Ascending aorta (tissue), 2 donors: ENCODE data around the gene ZDHHC7. TPM values are rescaled to one million over a fixed set of nuclear protein-coding genes. Genes with fewer than 3 reads are reported as not detected.

Experiments used
- DNase-seq, 2 donors: peaks; one replicate each; pipeline ENCODE4 v3.0.0-alpha.2; 2019; ENCODE audit warnings: low spot score in 2 of 2
- H3K27ac ChIP-seq, 2 donors: fragments of 200-600 bp; sonication (generic); one replicate each; pipeline ENCODE4 v1.5.1; 2016 to 2017; ENCODE audit warnings: mild to moderate bottlenecking in 1 of 2
- H3K27me3 ChIP-seq: fragments of 200-600 bp; sonication (generic); one replicate; pipeline ENCODE4 v1.5.1; 2017
- H3K36me3 ChIP-seq, 2 donors: fragments of 200-600 bp; sonication (generic); one replicate each; pipeline ENCODE4 v1.5.1; 2016
- H3K4me1 ChIP-seq, 2 donors: fragments of 200-600 bp; sonication (generic); one replicate each; pipeline ENCODE4 v1.5.1; 2016 to 2017; ENCODE audit warnings: mild to moderate bottlenecking in 1 of 2
- H3K4me3 ChIP-seq, 2 donors: fragments of 200-600 bp; sonication (generic); one replicate each; pipeline ENCODE4 v1.5.1; 2016 to 2017; ENCODE audit warnings: mild to moderate bottlenecking in 1 of 2
- H3K9me3 ChIP-seq, 2 donors: fragments of 200-600 bp; sonication (generic); one replicate each; pipeline ENCODE4 v1.5.1; 2016
- CTCF ChIP-seq, 3 experiments: fragments of 200-600 bp in 2 of 3; fragments of 450-650 bp in 1 of 3; sonication (generic) in 2 of 3; IDR thresholded peaks; one replicate each; pipeline ENCODE4 v1.5.1; 2016 to 2019; ENCODE audit warnings: antibody characterized with exemption in 3 of 3, mild to moderate bottlenecking in 1 of 3, moderate library complexity in 1 of 3
- intact Hi-C: fragments of 100-400 bp; cut with DNase I; formaldehyde crosslinking; loops from one replicate; pipeline ENCODE4 v1.15.1; 2023
- total RNA-seq: library from RNA; depleted of rRNA; stranded (reverse); fragments of >200 nt; gene quantifications from one replicate; pipeline ENCODE4 v1.1.0, GENCODE V29; 2016

The ZDHHC7 gene
- total RNA-seq, 1 donor from 2014 or later: 70.7 TPM

GRCh38 chr16:84993926-84994325 lies 17.4 kb downstream of the ZDHHC7 start:
- no peaks in the 10 kb centered on the region for H3K27me3 ChIP-seq
- TF ChIP-seq CTCF (IDR thresholded peaks at IDR 0.05): no peak
- intact Hi-C loops: loop anchor here (5.0 kb wide), 1 partner anchor 33 kb away; the partner anchor contains the start of gene KIAA0513
- H3K36me3 ChIP-seq: peaks cover 23 to 34% of the 10 kb centered on the region in 2 donors
- no peak for DNase-seq
- H3K27ac ChIP-seq: peak overlapping the region; percentile 90
- H3K9me3 ChIP-seq: no peaks in the 10 kb centered on the region
- peaks cover 14 to 43% of the 10 kb centered on the region in 2 donors for H3K4me1 ChIP-seq
- H3K4me3 ChIP-seq: no peak overlapping the region

GRCh38 chr16:84992717-84993075 lies 18.6 kb downstream of the ZDHHC7 start:
- H3K27ac ChIP-seq: peak overlapping the region; percentile 90
- intact Hi-C loops: loop anchor here (5.0 kb wide), 1 partner anchor 35 kb away; the partner anchor contains the start of gene KIAA0513
- no peak for DNase-seq
- TF ChIP-seq CTCF (IDR thresholded peaks at IDR 0.05): no peak
- peaks cover 14 to 35% of the 10 kb centered on the region in 2 donors for H3K4me1 ChIP-seq
- no peaks in the 10 kb centered on the region for H3K9me3 ChIP-seq
- peaks cover 31 to 45% of the 10 kb centered on the region in 2 donors for H3K36me3 ChIP-seq
- H3K27me3 ChIP-seq: no peaks in the 10 kb centered on the region
- no peak overlapping the region for H3K4me3 ChIP-seq

- intact Hi-C loops: loop anchor here (5.0 kb wide), 1 partner anchor 37 kb away; the partner anchor contains the start of gene KIAA0513
- TF ChIP-seq CTCF (IDR thresholded peaks at IDR 0.05): no peak
- H3K27ac ChIP-seq: no peak overlapping the region
- H3K9me3 ChIP-seq: no peaks in the 10 kb centered on the region
- no peak for DNase-seq
- no peaks in the 10 kb centered on the region for H3K27me3 ChIP-seq
- H3K4me1 ChIP-seq: peaks cover 14 to 34% of the 10 kb centered on the region in 2 donors
- no peak overlapping the region for H3K4me3 ChIP-seq
- peaks cover 41 to 64% of the 10 kb centered on the region in 2 donors for H3K36me3 ChIP-seq
Observed at GRCh38 chr16:84990782-84991181, 20.6 kb downstream of the ZDHHC7 start.

- no peaks in the 10 kb centered on the region for H3K27me3 ChIP-seq
- H3K4me1 ChIP-seq: peaks cover 14 to 32% of the 10 kb centered on the region in 2 donors
- TF ChIP-seq CTCF (IDR thresholded peaks at IDR 0.05): no peak
- peaks cover 41 to 61% of the 10 kb centered on the region in 2 donors for H3K36me3 ChIP-seq
- H3K4me3 ChIP-seq: no peak overlapping the region
- H3K27ac ChIP-seq: no peak overlapping the region
- DNase-seq: no peak
- no peaks in the 10 kb centered on the region for H3K9me3 ChIP-seq
- intact Hi-C loops: loop anchor here (5.0 kb wide), 1 partner anchor 37 kb away; the partner anchor contains the start of gene KIAA0513
Observed at GRCh38 chr16:84989749-84990620, 21.4 kb downstream of the ZDHHC7 start.

GRCh38 chr16:84988328-84989080 lies 22.8 kb downstream of the ZDHHC7 start:
- no peaks in the 10 kb centered on the region for H3K27me3 ChIP-seq
- no peak for DNase-seq
- intact Hi-C loops: no loop called here
- no peak overlapping the region for H3K27ac ChIP-seq
- H3K9me3 ChIP-seq: no peaks in the 10 kb centered on the region
- TF ChIP-seq CTCF (IDR thresholded peaks at IDR 0.05): no peak
- H3K4me1 ChIP-seq: peaks cover 4 to 23% of the 10 kb centered on the region in 2 donors
- no peak overlapping the region for H3K4me3 ChIP-seq
- peaks cover 35 to 62% of the 10 kb centered on the region in 2 donors for H3K36me3 ChIP-seq
